Measurements from ENCODE around the gene PRR5L.

Gene PRR5L

GRCh38 chr11:36343436-36343835, 47.3 kb downstream of the PRR5L start:
- no peak for DNase-seq (ENCODE audit: low read depth in 2 of 2)
- no peak overlapping the region for H3K4me3 ChIP-seq (replicated peaks in 1 of 2; ENCODE audit: low read depth in 2 of 2, low read length in 2 of 2)
- TF ChIP-seq CTCF (IDR thresholded peaks at IDR 0.05; ENCODE audit: low read depth, low read length) = no peak

DNA sequence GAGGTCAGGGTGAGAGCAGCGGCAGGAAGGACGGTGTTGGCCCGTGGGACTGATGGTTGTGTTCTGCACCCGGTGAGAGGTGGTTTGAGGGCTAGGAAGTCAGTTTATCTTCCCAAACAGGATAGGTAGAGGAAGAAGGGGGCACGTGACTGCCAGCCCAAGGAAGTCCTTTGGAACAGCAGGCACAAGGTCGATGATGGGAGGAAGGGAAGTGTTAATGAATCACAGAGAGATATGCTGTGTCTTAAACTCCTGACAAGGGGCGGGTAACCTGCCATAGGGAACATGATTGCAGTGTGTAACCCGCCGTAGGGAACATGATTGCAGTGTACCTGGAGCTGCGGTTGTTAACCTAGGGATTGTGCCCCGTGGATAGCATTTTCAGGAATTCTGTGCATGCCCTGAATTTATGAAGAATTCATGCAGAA, 49.0 kb downstream of the PRR5L start:
- DNase-seq (ENCODE audit: low read depth in 2 of 2) = no peak
- no peak for TF ChIP-seq CTCF (IDR thresholded peaks at IDR 0.05; ENCODE audit: low read depth, low read length)
- H3K4me3 ChIP-seq (replicated peaks in 1 of 2; ENCODE audit: low read depth in 2 of 2, low read length in 2 of 2) = no peak overlapping the region

DNA sequence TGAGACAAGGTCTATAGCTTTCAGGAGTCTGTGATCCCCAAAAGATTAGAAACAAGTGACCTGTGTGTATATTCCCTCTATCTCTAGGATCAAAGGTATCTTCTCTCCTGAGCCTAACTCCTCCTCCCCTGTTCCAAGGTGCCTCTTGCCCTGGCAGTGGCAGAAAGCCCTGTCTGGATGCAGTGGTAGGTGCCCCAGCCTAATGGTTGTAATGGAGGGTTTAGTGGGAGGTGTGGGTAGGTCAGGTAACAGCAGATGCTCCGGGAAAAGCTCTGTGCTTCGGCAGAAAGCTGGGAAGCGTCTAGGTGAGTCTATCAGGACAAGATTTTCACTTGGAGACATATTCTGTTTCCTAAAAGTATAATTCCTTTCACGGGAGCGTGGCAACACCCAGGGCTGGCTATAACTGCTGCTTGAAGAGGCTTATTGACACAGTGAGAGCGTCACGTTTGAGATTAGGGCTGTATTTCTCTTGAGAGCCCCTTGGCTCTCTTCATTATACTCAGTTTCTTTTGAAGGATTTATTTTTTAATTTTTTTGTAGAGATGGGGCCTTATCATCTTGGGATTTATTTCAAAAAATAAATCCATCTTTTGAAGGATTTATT, 49.5 kb downstream of the PRR5L start:
- H3K4me3 ChIP-seq (replicated peaks in 1 of 2; ENCODE audit: low read depth in 2 of 2, low read length in 2 of 2) = no peak overlapping the region
- no peak for DNase-seq (ENCODE audit: low read depth in 2 of 2)
- TF ChIP-seq CTCF (IDR thresholded peaks at IDR 0.05; ENCODE audit: low read depth, low read length) = no peak

DNA sequence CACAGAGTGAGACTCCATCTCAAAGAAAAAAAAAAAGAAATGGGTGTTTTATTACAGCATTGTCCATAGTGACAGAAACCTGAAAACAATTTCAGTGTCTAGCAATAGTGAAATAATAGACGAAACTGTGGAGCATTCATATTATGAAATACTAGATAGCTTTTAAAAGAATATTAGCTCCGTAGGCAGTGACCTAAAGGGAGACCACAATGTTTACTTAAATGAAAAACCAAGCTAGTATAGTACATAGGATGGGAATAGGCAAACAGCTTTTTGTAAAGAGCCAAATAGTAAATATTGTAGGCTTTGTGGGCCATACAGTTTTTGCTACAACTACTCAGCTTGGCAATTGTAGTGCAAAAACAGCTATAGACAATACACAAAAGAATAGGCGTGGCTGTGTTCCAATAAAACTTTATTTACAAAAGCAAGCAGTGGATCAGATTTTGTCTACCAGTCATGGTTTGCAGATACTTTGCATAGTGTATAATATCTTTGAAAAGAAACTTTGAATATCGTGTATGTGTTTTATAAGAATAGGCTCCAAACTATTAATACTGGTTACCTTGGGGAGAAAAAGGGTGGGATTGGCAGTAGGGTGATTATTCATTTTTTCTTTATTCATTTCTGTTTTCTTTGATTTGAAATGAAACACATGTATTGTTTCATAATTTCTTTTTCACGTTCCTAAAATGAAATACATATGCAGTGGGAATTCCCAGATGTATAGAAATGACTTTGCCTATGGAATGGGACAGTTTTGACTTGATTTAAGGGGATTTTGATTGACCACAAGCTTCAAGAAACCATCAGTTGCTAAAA, 50.7 kb downstream of the PRR5L start:
- no peak for DNase-seq (ENCODE audit: low read depth in 2 of 2)
- TF ChIP-seq CTCF (IDR thresholded peaks at IDR 0.05; ENCODE audit: low read depth, low read length) = no peak

DNA sequence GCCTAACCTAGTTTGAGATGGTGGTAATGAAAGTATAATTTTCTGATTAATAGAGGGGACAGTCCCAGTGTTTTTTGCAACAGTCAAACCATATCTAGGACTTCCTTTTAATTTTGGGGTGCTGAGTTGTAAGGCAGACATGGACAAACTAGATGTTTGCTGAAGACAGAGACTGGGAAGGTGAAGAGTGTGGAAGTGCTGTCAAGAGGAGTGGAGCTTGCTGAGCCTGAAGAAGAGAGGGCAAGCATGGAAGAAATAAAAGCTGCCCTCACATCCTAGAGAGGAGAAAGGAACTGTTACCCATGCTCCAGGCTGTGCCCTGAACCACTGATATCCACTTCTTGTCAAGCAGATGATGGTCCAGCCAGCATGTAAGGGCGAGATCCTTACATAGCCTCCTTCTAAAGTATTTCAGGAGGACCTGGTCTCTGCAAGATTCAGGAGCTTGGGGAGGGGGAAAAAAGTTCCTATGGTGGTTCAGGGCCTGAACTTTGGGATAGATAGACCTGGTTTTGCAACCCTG, 51.4 kb downstream of the PRR5L start:
- no peak for DNase-seq (ENCODE audit: low read depth in 2 of 2)
- no peak for TF ChIP-seq CTCF (IDR thresholded peaks at IDR 0.05; ENCODE audit: low read depth, low read length)
- H3K4me3 ChIP-seq (replicated peaks in 1 of 2; ENCODE audit: low read depth in 2 of 2, low read length in 2 of 2) = no peak overlapping the region

More for the DNA sequence above, 50.7 kb downstream of the PRR5L start:
- H3K4me3 ChIP-seq (replicated peaks in 1 of 2; ENCODE audit: low read depth in 2 of 2, low read length in 2 of 2) = no peak overlapping the region

- TF ChIP-seq CTCF (IDR thresholded peaks at IDR 0.05; ENCODE audit: low read depth, low read length) = no peak
- DNase-seq (ENCODE audit: low read depth in 2 of 2) = no peak
- H3K4me3 ChIP-seq (replicated peaks in 1 of 2; ENCODE audit: low read depth in 2 of 2, low read length in 2 of 2) = no peak overlapping the region
These were observed 53.5 kb downstream of the PRR5L start for GRCh38 chr11:36349351-36350136.

Measured in cardiac fibroblast (primary cell).